GM06990 (cell line): ENCODE results near the gene JPT1.

ENCODE experiments used
- DNase-seq: peaks from one replicate; pipeline ENCODE4 v3.0.0-alpha.2; 2011; ENCODE audit not compliant: insufficient read length; ENCODE audit errors: extremely low read depth
- H3K27me3 ChIP-seq: replicated peaks from 2 replicates; pipeline ENCODE4 v1.6.0; 2011; ENCODE audit warnings: low read length; ENCODE audit not compliant: control insufficient read depth, insufficient read depth
- H3K36me3 ChIP-seq: 2 replicates; pipeline ENCODE4 v1.5.1; 2011; ENCODE audit warnings: low read length; ENCODE audit not compliant: control insufficient read depth, insufficient read depth
- H3K4me3 ChIP-seq: replicated peaks from 2 replicates; pipeline ENCODE4 v1.5.1; 2011; ENCODE audit warnings: low read depth, mild to moderate bottlenecking, control low read depth, low read length
- TF ChIP-seq, protein P1 (sequence below): IDR thresholded peaks from 2 replicates; pipeline ENCODE4 v1.5.1; 2011; ENCODE audit warnings: low read length, control low read depth, mild to moderate bottlenecking, inconsistent platforms; ENCODE audit not compliant: insufficient read depth, poor library complexity, severe bottlenecking

JPT1 gene

GRCh38 chr17:75099881-75100595 is 54.3 kb downstream of the JPT1 start:
- TF ChIP-seq, protein P1, sequence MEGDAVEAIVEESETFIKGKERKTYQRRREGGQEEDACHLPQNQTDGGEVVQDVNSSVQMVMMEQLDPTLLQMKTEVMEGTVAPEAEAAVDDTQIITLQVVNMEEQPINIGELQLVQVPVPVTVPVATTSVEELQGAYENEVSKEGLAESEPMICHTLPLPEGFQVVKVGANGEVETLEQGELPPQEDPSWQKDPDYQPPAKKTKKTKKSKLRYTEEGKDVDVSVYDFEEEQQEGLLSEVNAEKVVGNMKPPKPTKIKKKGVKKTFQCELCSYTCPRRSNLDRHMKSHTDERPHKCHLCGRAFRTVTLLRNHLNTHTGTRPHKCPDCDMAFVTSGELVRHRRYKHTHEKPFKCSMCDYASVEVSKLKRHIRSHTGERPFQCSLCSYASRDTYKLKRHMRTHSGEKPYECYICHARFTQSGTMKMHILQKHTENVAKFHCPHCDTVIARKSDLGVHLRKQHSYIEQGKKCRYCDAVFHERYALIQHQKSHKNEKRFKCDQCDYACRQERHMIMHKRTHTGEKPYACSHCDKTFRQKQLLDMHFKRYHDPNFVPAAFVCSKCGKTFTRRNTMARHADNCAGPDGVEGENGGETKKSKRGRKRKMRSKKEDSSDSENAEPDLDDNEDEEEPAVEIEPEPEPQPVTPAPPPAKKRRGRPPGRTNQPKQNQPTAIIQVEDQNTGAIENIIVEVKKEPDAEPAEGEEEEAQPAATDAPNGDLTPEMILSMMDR, result no peak
- H3K36me3 ChIP-seq, result no peaks in the 10 kb centered on the region
- H3K4me3 ChIP-seq, result no peak overlapping the region
- H3K27me3 ChIP-seq, result no peaks in the 10 kb centered on the region
- no peak for DNase-seq

GRCh38 chr17:75098861-75099260 is 55.5 kb downstream of the JPT1 start:
- Histone ChIP-seq H3K27me3 (no peaks in the 10 kb centered on the region), H3K4me3 (no peak overlapping the region), H3K36me3 (no peaks in the 10 kb centered on the region)
- TF ChIP-seq, protein P1, result no peak
- DNase-seq, result no peak

DNA sequence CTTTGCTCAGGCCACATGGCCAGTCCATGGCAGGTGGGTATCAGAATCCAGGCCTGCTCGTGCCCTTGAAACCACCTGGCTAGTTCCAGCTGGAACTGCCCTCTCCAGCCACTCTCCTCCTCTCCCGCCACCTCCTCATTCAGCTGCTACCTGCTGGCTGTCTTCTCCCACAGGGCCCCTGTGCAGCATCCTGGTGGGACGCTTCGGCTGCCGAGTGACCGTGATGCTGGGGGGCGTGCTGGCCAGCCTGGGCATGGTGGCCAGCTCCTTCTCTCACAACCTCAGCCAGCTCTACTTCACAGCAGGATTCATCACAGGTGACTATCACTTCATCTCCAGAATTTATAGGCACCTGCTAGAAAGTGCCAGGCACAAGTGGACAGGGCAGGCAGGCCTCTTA is 56.4 kb downstream of the JPT1 start:
- Histone ChIP-seq H3K27me3 (no peaks in the 10 kb centered on the region), H3K4me3 (no peak overlapping the region), H3K36me3 (no peaks in the 10 kb centered on the region)
- TF ChIP-seq, protein P1, result no peak
- DNase-seq, result no peak

- Histone ChIP-seq H3K36me3 (no peaks in the 10 kb centered on the region), H3K27me3 (no peaks in the 10 kb centered on the region), H3K4me3 (no peak overlapping the region)
- TF ChIP-seq, protein P1, result no peak
- no peak for DNase-seq
Measured at GRCh38 chr17:75096082-75096625, 58.2 kb downstream of the JPT1 start.

DNA sequence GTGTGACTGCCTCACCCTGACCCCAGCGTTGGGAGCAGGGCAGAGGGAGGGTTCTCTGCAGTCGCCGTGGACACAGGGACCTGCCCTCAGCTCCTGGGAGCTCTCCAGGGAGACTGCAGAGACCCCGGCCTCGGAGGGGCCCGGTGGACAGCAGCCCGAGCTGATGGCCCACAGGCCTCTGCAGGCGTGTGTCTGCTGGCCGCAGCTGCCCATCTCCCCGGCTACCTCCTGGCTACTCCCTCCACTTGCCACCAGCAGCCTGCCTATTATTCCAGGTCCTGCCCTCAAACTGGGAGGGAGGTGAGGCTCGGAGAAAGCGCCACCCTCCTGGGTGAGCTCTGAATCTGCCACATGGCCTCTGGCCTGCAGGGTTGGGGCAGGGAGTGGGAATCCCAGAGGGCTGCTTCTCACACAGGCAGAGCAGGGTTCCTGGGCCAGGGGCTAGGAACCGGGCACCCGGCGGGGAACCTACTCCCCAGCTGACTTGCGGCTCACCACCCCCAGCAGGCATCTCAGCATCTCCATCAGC is 59.4 kb downstream of the JPT1 start:
- H3K4me3 ChIP-seq, result no peak overlapping the region
- DNase-seq, result no peak
- H3K27me3 ChIP-seq, result no peaks in the 10 kb centered on the region
- TF ChIP-seq, protein P1, result no peak
- H3K36me3 ChIP-seq, result no peaks in the 10 kb centered on the region
